ENCODE measurements around the gene F7. TPM values are rescaled to one million over a fixed set of nuclear protein-coding genes. Genes with fewer than 3 reads are reported as not detected.
"Not testable (repeated sequence)": the region's sequence is repeated elsewhere in the genome, so short reads cannot be mapped to it uniquely, and the experiment has no call there.

Gene F7
- polyA plus RNA-seq, 1 donor: 1.0 TPM

DNA sequence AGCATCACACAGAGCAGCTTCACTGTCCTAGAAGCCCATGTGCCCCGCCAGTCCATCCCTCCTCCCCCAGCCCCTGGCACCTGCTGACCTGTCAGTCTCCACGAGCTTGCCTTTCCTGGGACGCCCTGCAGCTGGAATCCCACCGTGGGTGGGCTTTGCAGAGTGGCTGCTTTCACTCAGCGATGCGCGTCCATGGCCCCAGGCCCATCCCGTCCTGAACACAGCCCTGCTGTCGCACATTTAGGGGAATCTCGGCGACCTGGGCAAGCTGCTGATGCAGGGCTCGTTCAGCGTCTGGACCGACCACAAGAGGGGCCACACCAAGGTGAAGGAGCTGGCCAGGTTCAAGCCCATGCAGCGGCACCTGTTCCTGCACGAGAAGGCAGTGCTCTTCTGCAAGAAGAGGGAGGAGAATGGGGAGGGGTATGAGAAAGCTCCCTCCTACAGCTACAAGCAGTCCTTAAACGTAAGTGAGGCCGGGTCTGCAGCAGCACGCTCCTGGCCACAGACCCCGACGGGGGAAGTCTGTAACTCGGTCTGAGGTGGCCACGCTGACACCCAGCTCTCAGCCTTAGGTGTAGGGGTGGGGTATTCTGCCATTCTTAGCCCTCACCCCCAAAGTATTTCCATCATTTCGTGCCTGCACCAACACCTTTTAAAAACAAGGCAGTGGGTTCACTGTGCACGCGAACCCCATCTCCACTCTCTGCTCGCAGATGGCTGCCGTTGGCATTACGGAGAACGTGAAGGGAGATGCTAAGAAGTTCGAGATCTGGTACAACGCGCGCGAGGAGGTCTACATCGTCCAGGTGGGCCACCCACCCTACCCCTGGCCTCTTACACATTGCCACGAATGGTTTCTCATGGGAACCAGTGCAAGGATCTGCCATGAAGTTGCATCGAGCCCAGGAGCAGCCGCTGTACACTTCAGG, 18.3 kb upstream of the F7 start:
- DNase-seq: no peak

DNA sequence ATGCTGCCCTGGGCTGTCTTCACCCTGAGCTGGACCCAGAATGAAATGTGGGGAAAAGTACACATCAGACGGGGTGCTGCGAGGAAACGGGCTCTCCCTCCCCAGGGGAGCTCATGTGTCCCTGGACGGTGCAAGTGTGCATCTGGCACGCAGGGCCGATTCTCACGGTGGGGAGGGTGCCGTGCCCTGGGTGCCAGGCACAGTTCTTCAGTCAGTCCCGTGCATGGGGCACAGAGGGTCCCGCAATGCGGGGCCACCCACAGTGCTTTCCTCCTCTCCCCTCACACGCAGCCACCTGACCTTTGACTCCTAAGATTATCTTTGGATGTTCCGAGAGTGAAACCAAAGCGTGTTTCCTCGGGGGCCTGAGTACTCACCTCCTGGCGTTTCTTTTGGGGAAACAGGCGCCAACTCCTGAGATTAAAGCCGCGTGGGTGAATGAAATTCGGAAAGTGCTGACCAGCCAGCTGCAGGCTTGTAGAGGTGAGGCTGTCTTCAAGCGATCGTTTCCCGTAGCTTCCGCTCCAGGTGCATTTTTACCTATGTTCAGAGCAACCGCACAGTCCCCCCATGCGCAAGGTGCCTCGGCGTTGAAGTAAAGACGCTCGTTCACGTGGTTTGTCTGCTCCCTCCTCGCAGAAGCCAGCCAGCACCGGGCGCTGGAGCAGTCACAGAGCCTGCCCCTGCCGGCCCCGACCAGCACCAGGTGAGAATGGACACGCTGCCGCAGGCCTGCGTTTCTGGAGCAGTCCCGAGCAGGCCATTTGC, 17.5 kb upstream of the F7 start:
- no peak for DNase-seq

DNA sequence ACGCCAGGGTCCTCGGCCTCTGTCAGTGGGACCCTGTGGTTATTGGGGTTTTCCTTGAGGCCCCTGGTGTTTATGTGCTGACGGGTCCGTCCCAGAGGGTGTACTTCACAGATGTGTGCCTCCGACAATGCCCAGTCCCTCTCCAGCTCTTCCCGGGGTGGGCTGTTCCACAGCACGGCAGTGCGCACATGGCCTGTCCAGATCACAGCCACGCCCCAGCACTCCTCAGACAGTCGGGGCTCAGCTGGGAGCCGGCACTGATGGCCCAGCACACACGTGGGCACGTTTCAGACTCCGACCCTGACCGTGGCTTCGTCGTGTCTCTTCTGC, 16.9 kb upstream of the F7 start:
- DNase-seq: no peak

DNA sequence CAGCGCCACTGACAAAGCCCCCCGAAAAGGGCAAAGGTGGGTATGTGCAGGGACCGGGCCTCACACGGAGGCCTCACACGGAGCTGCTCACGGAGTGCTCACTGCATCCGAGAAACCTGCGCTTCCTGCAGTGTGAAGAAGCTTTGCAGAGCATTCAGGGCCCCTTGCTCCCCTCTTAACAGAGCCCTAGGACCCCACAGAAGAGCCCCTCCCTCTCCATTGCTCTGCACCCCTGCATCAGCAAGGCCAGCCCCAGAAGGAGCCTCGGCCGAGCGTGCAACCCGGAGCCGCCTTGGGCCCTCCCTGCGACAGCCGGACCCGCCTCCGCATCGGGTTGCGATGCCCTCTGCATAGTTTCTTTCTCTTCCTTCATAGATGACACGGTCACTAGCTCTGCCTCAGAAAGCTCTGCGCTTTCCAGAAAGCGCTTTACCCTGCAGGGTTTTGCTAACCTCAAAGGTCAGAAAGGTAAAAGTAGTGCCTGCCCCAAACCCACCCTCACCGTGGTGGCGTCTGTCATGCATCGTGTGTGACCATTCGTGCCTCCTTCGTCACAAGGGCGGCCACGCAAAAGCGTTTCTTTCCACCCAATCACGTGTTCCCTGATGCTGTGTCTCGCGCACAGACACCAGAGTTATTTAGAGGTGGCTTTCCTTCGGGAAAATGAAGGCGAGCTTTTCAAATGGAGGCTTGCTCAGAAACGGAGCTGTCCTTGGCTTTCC, 15.7 kb upstream of the F7 start:
- DNase-seq: no peak

DNA sequence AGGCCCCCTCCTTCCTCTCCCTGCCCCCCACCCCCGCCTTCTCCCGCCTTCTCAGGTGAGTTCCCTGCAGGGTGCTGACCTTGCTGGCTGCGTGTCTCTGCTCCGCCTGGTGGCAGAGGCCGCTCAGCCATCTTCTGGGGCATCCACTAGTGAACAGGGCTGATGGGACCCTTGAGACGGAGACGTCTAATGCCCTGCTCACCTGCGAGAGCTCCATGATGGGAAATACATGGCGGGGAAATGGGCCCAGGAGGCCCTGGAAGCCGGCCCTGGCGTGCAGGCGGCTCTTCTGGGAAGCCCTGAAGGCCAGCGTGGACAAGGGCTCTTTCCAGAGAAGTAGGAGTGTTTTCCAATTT, 15.2 kb upstream of the F7 start:
- no peak for DNase-seq

DNA sequence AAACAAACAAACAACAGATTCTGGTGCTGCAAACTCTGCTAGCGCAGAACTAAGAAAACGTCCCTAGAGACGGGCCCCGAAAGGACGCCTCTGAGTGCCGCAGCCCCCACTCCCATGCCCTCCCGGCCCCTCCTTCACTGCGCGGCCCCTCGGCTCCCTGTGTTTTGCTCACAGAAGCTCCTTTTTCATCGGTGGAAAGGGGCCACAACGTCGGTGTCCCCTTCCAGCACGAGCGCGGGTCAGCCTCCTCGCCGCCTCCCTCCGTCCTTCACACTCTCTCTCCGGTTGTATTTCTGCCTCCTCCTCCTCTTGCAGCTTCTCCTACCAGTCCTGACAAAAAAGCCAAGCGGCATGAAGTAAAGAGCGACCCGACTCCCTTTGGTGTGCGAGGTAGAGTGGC, 14.8 kb upstream of the F7 start:
- DNase-seq: no peak

DNA sequence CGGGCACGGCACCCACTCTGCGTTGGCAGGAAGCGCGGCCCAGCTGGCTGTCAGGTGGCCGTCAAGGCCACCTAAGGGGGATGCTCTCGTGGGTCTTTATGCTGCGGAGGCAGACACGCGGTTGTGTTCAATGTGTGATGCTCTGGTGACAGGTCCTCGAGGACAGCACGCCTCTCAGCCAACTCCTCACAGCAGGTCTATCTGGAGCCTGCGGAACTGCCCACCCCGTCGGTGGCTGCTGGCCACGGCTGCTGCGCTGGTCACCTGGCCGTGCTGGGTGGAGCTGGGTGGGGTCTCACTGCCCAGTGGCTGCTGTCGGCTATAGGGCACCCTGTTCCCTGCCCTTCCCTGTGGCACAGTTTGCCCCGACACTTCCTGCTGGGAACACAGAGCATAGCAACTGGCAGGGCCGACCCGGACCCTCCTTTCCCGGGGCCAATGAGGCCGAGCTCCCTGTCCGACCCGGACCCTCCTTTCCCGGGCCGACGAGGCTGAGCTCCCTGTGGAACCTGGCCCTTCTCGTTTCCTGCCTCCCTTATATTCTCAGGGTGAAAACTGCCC, 14.3 kb upstream of the F7 start:
- DNase-seq: no peak

DNA sequence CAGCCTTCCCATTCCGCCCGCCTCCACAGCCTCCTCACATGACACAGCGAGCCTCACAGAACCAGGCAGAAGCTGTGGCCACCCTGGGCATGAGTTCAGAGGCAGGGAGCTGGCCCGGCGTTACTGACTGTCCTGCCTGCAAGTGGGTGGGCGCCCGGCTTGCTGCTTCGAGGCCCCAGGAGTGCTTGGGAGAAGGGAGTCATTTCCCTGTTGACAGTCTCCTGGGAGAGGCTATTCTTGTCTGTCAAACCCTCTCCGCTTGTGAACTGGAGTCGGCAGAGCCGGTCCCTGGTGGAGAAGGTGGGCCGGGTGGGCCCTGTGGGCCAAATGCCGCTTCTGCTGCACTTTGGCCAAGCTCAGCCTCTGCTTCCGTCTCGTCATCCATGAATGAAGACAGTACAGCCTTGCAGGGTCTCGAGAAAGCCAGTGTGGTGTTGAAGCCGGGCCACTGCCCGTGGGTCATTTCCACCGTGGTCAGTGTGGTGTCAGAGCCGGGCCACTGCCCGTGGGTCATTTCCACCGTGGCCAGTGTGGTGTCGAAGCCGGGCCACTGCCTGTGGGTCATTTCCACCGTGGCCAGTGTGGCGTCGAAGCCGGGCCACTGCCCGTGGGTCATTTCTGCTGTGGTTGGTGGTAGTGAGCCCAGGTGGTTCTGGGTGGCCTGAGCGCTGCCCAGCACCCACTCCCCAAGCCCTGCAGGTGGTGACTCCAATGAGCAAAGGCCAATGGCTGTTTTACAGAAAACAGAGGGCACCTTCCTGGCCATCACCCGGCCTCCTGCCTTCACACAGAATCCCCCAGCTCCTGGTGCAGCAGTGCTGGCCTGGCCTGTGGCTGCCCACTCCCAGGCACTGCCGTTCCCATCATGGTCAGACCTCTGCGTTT, 13.5 kb upstream of the F7 start:
- DNase-seq: no peak

DNA sequence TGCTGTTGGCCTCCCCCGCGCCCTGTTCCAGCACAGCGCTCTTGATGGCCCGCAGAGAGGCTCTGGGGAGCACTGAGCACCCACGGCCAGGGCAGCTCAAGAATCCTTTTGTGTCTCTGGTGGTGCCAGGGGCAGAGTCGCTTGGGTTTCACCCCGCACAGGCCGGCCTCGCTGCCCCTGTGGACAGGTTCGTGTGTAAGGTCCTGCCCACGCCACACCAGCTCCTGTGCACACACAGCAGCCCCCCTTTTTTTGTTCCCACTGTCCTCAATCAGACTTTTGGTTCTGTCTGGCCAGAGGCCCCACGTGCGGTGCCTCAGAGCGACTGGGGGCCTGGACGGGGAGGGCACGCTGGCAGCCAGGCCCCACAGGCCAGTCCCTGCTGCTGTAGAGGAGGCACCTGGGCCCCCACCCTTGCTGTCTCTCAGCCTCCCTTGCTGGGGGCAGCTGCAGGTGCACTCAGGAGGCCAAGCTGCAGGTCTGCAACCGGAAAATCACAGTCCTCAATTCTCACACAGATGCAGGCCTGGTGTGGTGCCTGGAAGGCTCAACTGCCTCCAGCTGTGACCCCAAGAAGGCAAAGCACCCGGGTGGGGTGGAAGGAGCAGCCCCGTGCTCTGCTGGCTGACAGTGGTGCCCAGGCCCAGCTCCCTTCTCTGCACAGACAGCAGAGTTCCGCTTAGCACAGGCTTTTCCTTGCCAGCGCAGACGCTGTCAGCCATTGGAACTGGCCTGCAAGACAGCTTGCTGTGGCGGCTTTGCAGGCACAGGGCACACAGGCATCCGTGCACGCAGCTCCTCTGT, 12.6 kb upstream of the F7 start:
- DNase-seq: no peak

DNA sequence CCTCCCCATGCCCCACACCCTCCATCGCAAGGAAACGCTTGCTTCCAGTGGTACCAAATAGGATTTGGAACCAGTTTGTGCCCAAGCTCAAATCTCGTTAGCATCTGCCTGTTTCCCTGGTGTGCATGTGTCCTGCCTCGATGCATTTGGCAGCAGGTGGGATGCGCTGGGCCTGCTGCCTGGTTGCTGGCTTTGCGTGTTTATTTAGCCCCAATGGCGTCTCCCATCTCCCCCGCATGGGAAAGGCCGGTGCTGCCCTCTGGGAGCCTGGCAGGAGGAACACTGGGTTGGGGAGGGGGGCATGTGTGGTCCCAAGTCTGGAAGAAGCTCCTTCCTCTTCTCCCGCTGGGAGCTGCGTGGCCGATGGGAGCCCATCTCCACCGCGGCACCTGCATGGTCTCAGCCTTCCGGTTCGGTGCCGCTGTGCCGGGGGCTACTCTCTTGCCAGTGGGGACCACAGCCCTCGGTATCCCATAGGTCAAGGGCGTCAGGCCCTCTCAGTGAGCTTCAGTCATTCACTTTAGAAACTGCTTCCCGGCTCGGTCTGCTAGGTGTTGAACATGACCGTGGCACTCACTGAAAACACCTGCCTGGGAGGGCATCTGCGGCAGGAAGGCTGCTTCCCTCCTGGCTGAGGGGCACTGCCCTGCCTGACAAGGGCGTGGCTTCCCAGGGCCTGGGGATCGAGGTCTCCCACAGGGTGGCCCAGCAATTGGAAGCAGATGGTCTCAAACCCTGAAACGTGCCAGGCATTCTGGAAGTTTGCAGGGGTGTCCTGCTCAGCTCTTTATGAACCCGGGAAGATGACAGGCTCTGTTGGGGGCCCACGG, 11.8 kb upstream of the F7 start:
- DNase-seq: no peak

DNA sequence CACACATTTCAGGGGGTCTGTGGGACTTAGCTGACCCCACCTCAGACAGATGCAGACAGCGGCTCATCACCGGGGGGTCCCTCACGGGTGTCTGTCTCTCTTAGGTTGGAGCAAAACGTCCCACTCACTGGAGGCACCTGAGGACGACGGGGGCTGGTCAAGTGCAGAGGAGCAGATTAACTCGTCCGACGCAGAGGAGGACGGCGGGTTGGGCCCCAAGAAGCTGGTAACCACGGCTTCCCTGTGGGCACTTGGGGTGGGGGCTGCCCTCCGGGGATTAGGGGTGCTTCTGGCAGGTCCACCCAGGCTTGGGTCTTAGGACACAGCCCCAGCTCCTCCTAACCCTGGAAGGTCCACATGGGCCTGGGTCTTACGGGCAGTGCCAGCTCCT, 11.2 kb upstream of the F7 start:
- DNase-seq: no peak

DNA sequence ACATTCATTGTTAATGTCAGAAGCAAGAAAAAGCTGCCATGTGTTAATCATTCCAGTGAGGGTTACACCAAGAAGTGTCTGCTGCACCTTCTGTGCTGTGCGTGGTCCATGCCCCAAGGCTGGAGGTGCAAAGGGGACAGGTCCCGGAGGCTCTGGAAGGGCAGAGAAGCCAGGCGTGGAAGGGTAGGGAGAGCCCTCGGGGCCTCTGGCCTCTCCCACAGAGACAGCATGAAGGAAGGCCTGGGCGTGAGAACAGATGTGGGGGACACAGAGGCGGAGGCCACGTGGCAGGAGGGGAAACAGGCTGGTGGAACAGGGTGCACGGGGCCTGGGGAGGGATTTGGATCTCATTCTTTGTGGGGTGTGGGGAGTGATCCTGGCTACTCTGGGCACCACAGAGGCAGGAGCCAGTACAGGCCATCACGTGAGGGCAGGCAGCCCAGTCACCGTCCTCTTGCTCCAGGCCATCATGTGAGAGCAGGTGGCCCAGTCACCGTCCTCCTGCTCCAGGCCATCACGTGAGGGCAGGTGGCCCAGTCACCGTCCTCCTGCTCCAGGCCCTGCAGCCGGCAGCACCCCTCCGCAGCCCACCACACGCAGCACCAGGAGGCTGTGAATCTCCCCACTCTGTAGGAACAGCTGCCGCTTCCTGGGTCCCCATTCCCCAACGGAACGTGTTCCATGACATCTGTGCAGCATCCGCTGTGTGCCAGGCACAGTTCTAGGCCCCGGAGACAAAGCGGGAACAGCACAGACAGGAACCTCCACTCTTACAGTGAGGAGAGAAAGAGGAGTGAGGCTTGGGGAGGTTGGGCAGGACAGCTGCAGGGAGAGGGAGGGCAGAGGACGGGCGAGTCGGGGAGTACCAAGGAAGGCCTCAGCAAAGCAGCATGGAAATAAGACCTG, 10.2 kb upstream of the F7 start:
- no peak for DNase-seq

DNA sequence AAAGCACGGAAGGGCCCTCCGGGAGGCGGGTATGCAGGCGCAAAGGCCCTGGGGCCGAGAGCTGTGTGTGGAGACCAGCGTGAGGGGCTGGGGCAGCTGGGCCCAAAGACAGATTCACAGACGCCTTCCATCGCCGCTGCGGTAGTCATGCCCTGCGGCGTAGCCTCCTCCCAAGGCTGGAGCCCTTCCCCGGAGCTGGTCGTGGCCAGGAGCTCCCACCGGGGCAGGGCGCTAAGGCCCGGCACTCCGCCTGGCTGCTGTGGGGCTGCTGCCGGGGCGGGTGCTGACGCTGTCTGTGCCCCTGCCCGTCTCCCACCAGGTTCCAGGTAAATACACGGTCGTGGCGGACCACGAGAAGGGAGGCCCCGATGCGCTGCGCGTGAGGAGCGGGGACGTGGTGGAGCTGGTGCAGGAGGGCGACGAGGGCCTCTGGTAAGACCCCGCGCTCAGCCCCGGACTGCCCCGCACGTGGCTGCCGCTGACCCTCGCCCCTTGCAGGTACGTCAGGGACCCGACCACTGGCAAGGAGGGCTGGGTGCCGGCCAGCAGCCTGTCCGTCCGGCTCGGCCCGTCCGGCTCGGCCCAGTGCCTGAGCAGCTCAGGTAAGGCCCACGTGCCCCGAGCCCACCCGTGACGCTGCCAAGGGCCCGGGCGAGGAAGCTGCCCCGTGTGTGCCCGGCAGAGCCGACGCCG, 9.4 kb upstream of the F7 start:
- no peak for DNase-seq

DNA sequence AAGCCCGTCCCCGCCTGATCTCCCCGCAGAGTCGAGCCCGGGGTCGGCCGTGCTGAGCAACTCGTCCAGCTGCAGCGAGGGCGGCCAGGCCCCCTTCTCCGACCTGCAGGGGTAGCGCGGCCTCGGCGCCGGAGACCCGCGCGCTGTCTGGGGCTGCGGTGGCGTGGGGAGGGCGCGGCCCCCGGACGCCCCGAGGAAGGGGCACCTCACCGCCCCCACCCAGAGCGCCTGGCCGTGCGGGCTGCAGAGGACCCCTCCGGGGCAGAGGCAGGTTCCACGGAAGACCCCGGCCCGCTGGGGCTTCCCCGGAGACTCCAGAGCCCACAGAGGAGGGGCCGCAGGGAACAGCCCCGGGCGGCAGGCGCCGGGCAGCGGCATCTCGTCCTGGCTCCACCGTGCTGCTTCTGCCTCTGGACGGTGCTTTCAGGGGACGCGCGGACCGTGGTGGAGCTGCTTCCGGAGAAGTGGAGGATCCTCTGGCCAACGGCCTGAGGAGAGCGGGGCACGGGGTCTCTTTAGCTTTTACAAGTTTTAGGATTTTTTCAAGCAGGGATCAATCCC, 8.8 kb upstream of the F7 start:
- DNase-seq: no peak

DNA sequence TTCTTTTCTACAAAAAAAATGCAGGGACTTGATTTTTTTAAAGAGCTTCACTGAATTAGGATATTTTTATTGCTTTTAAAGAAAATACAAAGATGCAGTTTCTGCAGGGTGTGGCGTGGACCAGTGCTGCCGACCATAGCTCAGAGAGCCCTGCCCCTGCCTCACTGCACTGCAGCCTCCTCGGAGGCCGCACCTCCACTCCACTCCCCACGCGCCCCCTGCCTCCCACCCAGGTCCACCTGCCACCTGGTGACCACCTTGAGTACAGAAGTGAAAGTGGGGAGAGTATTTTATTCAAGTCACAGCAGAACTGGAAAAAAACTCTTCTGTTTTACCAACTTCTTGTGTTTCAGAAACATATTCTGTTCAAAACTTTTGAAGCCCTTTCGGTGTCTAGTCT, 7.9 kb upstream of the F7 start:
- DNase-seq: no peak

DNA sequence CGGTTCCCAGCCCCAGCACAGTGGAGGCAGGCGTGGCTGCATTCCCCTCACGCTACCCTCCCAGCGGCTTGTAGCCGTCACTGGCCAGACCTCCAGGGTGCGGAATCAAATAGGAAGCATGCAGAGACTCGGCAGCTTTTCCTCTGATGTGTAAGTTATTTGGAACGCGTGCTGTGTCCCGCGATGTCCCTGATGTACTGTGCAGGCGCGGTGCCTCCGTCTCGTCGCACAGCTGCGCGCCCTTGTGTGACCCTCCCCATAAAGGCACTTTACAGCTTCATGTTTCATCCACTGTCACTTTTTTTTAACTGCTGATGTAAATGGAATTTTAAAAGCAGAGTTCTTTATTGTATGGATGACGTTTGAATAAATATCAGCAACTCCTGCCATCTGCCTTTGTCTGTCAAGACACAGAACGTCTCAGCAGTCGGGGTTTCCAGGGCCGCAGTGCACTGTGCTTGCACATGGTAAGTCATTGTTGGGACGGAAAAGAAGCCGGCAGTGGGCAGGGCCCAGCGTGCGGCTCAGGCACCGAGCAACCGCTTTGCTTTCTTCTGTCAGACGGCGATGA, 7.3 kb upstream of the F7 start:
- peak; percentile 72 for DNase-seq

DNA sequence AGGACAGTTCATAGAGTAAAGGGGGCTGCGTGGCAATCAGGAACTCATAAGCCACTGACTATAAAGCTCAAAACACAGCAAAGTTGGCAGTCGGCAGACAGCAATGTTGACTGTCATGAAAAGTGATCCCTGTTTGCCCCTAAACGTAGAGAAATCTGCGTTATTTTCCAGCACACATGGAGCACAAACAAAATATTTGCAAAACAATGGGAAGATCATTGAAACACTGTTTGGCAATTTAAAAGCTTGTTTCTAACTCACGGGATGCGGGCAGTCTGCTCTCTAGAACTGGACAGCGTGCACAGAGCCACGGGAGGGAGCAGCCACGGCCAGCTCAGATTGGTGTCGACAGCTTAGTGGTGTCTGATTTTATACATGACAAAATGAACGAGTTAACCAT, 6.4 kb upstream of the F7 start:
- DNase-seq: no peak

DNA sequence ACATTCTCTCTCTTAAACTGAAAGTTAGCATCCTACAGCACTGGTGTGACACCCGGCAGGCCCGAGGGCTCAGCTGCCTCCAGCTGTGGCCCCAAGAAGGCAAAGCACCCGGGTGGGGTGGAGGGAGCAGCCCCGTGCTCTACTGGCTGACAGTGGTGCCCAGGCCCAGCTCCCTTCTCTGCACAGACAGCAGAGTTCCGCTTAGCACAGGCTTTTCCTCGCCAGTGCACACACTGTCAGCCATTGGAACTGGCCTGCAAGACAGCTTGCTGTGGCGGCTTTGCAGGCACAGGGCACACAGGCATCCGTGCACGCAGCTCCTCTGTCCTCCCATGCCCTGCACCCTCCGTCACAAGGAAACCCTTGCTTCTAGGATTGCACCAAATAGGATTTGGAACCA, 3.3 kb upstream of the F7 start:
- not testable (repeated sequence) for DNase-seq
